Activated CD8-positive, alpha-beta memory T cell treated with anti-CD3 and anti-CD28 coated beads for 36 hours (primary cell): ENCODE results near the gene UPB1. TPM values are rescaled to one million over a fixed set of nuclear protein-coding genes. Genes with fewer than 3 reads are reported as not detected.

Source experiments
- CTCF ChIA-PET: fragments of 350-600 bp; sonication (Branson Sonifier 250); formaldehyde crosslinking; loops from one replicate; lab custom pipeline; 2021; ENCODE audit warnings: antibody characterized with exemption; lab: Charles Lee
- POLR2A ChIA-PET: fragments of 350-600 bp; sonication (Branson Sonifier 250); formaldehyde crosslinking; loops from one replicate; lab custom pipeline; 2021; ENCODE audit warnings: antibody characterized with exemption; lab: Charles Lee
- total RNA-seq, 2 experiments: library from RNA; stranded (reverse); gene quantifications; one replicate each; pipeline ENCODE4 v1.2.3, GENCODE V29; 2021

Gene UPB1
- total RNA-seq, 2 experiments from 2014 or later: not detected

- POLR2A ChIA-PET: interaction anchor here (0.5 kb wide), 1 partner anchor 12 kb away, joined by 5 read pairs; the partner anchor contains the start of gene GUCD1
- CTCF ChIA-PET: no interaction called here
Observed at GRCh38 chr22:24567668-24568067, 72.5 kb downstream of the UPB1 start.

- POLR2A ChIA-PET: no interaction called here
- CTCF ChIA-PET: interaction anchor here (0.6 kb wide), 1 partner anchor 69 kb away, joined by 3 read pairs; no protein-coding TSS in a partner anchor
Observed at GRCh38 chr22:24571266-24571665, 76.1 kb downstream of the UPB1 start.

GRCh38 chr22:24576778-24577177 is 81.6 kb downstream of the UPB1 start:
- POLR2A ChIA-PET: no interaction called here
- CTCF ChIA-PET: no interaction called here

Other genes with a start within 250 kb of the UPB1 start
- 10 to 100 TPM; 53.8 to 55.5 TPM for gene SPECC1L, start 224.5 kb upstream of the UPB1 start, total RNA-seq
- 10 to 100 TPM; 39.8 to 41.7 TPM for gene ADORA2A, start 67.7 kb upstream of the UPB1 start, total RNA-seq
- 100 to 1,000 TPM; 116 to 119 TPM for gene GUCD1, start 59.8 kb downstream of the UPB1 start, total RNA-seq
- gene SNRPD3, start 60.7 kb downstream of the UPB1 start, total RNA-seq: 100 to 1,000 TPM; 204 to 208 TPM
- 1 to 10 TPM; 1.3 to 1.7 TPM for gene LRRC75B, start 97.7 kb downstream of the UPB1 start, total RNA-seq
- 10 to 100 TPM; 40.5 to 42.0 TPM for gene GGT1, start 107.9 kb downstream of the UPB1 start, total RNA-seq